GM12873 (cell line): Measurements from ENCODE around the gene NXPE3.
A peak's percentile ranks its signal among the peaks of the same experiment; 100 is the strongest.

ENCODE experiments used
- CTCF ChIP-seq: IDR thresholded peaks from 2 replicates; pipeline ENCODE4 v1.5.1; 2012; ENCODE audit warnings: low read depth, mild to moderate bottlenecking, moderate library complexity, low read length, control low read depth; ENCODE audit not compliant: insufficient read depth; ENCODE audit errors: missing control alignments

Gene NXPE3

GRCh38 chr3:101809178-101810021, 30.4 kb downstream of the NXPE3 start:
- TF ChIP-seq CTCF: peak; percentile 71

- TF ChIP-seq CTCF: no peak
Measured at GRCh38 chr3:101810022-101810418, 31.0 kb downstream of the NXPE3 start.

GRCh38 chr3:101811875-101812274, 32.9 kb downstream of the NXPE3 start:
- no peak for TF ChIP-seq CTCF

GRCh38 chr3:101812895-101813294, 33.9 kb downstream of the NXPE3 start:
- TF ChIP-seq CTCF: no peak

- peak; percentile 42 for TF ChIP-seq CTCF
Measured at GRCh38 chr3:101813817-101814440, 34.9 kb downstream of the NXPE3 start.

GRCh38 chr3:101814835-101815234, 35.8 kb downstream of the NXPE3 start:
- TF ChIP-seq CTCF: no peak

GRCh38 chr3:101816215-101817149, 37.5 kb downstream of the NXPE3 start:
- no peak for TF ChIP-seq CTCF
